Raji (cell line): ENCODE results near the gene CDC73.

Experiments
- POLR2A ChIP-seq: IDR thresholded peaks from 2 replicates; pipeline ENCODE4 v1.6.1; 2011; ENCODE audit warnings: low read depth, low read length, control low read depth; ENCODE audit not compliant: insufficient read depth

Gene CDC73

GRCh38 chr1:193184776-193185175 lies 62.9 kb downstream of the CDC73 start:
- TF ChIP-seq POLR2A: no peak

GRCh38 chr1:193185211-193185610 lies 63.4 kb downstream of the CDC73 start:
- no peak for TF ChIP-seq POLR2A

GRCh38 chr1:193185901-193186731 lies 64.3 kb downstream of the CDC73 start, which contains the start of gene B3GALT2:
TSS of gene B3GALT2 (minus strand) at chr1:193186613. CDS start at chr1:193181562, 5,051 bp downstream.
- TF ChIP-seq POLR2A: no peak

- TF ChIP-seq POLR2A: no peak
Observed at GRCh38 chr1:193187114-193187513, 65.3 kb downstream of the CDC73 start.

GRCh38 chr1:193189442-193190095 lies 67.7 kb downstream of the CDC73 start:
- TF ChIP-seq POLR2A: no peak

GRCh38 chr1:193190096-193190744 lies 68.4 kb downstream of the CDC73 start:
- no peak for TF ChIP-seq POLR2A

GRCh38 chr1:193192586-193192985 lies 70.8 kb downstream of the CDC73 start:
- no peak for TF ChIP-seq POLR2A

GRCh38 chr1:193199940-193200339 lies 78.1 kb downstream of the CDC73 start:
- no peak for TF ChIP-seq POLR2A

- TF ChIP-seq POLR2A: no peak
Observed at GRCh38 chr1:193201021-193201420, 79.2 kb downstream of the CDC73 start.

GRCh38 chr1:193210996-193211395 lies 89.2 kb downstream of the CDC73 start:
- TF ChIP-seq POLR2A: no peak

GRCh38 chr1:193211539-193211938 lies 89.7 kb downstream of the CDC73 start:
- no peak for TF ChIP-seq POLR2A

- no peak for TF ChIP-seq POLR2A
Observed at GRCh38 chr1:193212637-193213036, 90.8 kb downstream of the CDC73 start.

GRCh38 chr1:193213998-193214397 lies 92.2 kb downstream of the CDC73 start:
- no peak for TF ChIP-seq POLR2A

- TF ChIP-seq POLR2A: no peak
Observed at GRCh38 chr1:193216920-193217319, 95.1 kb downstream of the CDC73 start.

GRCh38 chr1:193219391-193219790 lies 97.6 kb downstream of the CDC73 start:
- TF ChIP-seq POLR2A: no peak

- TF ChIP-seq POLR2A: no peak
Observed at GRCh38 chr1:193221651-193222050, 99.8 kb downstream of the CDC73 start.
